BJ (cell line): ENCODE measurements around the gene RAD51B. TPM values are rescaled to one million over a fixed set of nuclear protein-coding genes. Genes with fewer than 3 reads are reported as not detected.

Source experiments
- CTCF ChIA-PET: fragments of 350-600 bp; formaldehyde crosslinking; extraction: SDS; loops from one replicate; lab custom pipeline; 2021; ENCODE audit warnings: antibody characterized with exemption, inconsistent platforms; lab: Yijun Ruan, JAX
- POLR2A ChIA-PET: fragments of 300-600 bp; sonication (Branson Sonifier 250); formaldehyde crosslinking; extraction: SDS; loops from one replicate; lab custom pipeline; 2021; ENCODE audit warnings: antibody characterized with exemption; lab: Charles Lee
- DNase-seq: peaks from one replicate; pipeline ENCODE4 v3.0.0-alpha.2; 2011; ENCODE audit warnings: low read depth
- H3K27me3 ChIP-seq: 2 replicates; pipeline ENCODE4 v1.6.0; 2011; ENCODE audit warnings: low read length; ENCODE audit not compliant: control insufficient read depth, insufficient read depth
- H3K36me3 ChIP-seq: 2 replicates; pipeline ENCODE4 v1.5.1; 2011; ENCODE audit warnings: low read length; ENCODE audit not compliant: control insufficient read depth, insufficient read depth
- H3K4me3 ChIP-seq: 2 replicates; pipeline ENCODE4 v1.5.1; 2011; ENCODE audit warnings: low read depth, mild to moderate bottlenecking, control low read depth, low read length
- polyA plus RNA-seq: library from polyadenylated mRNA; depleted of rRNA; stranded (reverse); fragments of >200 nt; gene quantifications from 2 replicates; pipeline ENCODE4 v1.2.3, GENCODE V29; 2011
- TF ChIP-seq, protein P1 (sequence below): IDR thresholded peaks from 2 replicates; pipeline ENCODE4 v1.5.1; 2011; ENCODE audit warnings: low read depth, mild to moderate bottlenecking, control low read depth, inconsistent platforms, low read length, moderate library complexity; ENCODE audit not compliant: insufficient read depth

Gene RAD51B
- polyA plus RNA-seq, 1 experiment, result 5.6 TPM

- no peaks in the 10 kb centered on the region for H3K27me3 ChIP-seq
- TF ChIP-seq, protein P1, sequence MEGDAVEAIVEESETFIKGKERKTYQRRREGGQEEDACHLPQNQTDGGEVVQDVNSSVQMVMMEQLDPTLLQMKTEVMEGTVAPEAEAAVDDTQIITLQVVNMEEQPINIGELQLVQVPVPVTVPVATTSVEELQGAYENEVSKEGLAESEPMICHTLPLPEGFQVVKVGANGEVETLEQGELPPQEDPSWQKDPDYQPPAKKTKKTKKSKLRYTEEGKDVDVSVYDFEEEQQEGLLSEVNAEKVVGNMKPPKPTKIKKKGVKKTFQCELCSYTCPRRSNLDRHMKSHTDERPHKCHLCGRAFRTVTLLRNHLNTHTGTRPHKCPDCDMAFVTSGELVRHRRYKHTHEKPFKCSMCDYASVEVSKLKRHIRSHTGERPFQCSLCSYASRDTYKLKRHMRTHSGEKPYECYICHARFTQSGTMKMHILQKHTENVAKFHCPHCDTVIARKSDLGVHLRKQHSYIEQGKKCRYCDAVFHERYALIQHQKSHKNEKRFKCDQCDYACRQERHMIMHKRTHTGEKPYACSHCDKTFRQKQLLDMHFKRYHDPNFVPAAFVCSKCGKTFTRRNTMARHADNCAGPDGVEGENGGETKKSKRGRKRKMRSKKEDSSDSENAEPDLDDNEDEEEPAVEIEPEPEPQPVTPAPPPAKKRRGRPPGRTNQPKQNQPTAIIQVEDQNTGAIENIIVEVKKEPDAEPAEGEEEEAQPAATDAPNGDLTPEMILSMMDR, result no peak
- no peak overlapping the region for H3K4me3 ChIP-seq
- CTCF ChIA-PET, result interaction anchor here (1.0 kb wide), 1 partner anchor 64 kb away, joined by 3 read pairs; no protein-coding TSS in a partner anchor
- no peak for DNase-seq
- POLR2A ChIA-PET, result interaction anchor here (0.5 kb wide), 1 partner anchor 165 kb away, joined by 3 read pairs; no protein-coding TSS in a partner anchor
- no peaks in the 10 kb centered on the region for H3K36me3 ChIP-seq
Measured at GRCh38 chr14:68638141-68638999, 818.8 kb downstream of the RAD51B start.

- no peak for DNase-seq
- ChIA-PET CTCF (interaction anchor here (0.6 to 2.4 kb wide), 3 partner anchors 11 to 159 kb away, joined by 3 to 6 read pairs (median 3); no protein-coding TSS in a partner anchor), POLR2A (no interaction called here)
- Histone ChIP-seq H3K36me3 (no peaks in the 10 kb centered on the region), H3K4me3 (no peak overlapping the region), H3K27me3 (no peaks in the 10 kb centered on the region)
- TF ChIP-seq, protein P1, result no peak
Measured at GRCh38 chr14:68639000-68639757, 819.6 kb downstream of the RAD51B start.

DNA sequence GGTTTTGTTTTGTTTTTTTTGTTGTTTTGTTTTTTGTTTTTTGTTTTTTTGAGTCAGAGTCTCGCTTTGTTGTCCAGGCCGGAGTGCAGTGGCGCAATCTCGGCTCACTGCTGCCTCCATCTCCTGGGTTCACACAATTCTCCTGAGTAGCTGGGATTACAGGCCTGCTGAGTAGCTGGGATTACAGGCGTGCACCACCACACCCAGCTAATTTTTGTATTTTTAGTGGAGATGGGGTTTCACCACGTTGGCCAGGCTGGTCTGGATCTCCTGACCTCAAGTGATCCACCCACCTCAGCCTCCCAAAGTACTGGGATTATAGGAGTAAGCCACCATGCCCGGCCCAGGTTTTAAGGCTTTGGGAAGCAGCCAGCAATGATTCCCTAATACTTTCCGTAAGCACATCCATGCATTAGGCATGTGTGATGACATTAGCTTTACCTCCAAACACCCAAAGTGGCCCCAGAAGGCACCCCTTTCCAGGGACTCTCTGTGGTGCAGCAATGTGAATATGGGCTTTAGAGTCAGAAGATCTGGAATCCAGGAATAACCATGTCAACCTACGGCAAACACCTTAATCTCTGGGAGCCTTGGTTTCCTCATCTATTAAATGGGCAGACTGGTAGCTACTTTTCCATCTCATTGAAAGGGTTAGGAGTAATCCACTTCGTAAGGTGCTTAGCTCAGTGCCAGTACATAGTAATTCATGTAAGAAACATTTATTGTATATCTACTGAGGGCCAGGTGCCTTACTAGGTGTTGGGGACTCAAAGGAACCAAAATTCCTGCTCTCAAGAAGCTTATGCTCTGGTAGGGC, 820.4 kb downstream of the RAD51B start:
- no peaks in the 10 kb centered on the region for H3K27me3 ChIP-seq
- H3K36me3 ChIP-seq, result no peaks in the 10 kb centered on the region
- no peak overlapping the region for H3K4me3 ChIP-seq
- ChIA-PET POLR2A (no interaction called here), CTCF (interaction anchor here (0.6 to 2.4 kb wide), 3 partner anchors 10 to 160 kb away, joined by 3 to 6 read pairs (median 3); no protein-coding TSS in a partner anchor)
- TF ChIP-seq, protein P1, result no peak
- no peak for DNase-seq

DNA sequence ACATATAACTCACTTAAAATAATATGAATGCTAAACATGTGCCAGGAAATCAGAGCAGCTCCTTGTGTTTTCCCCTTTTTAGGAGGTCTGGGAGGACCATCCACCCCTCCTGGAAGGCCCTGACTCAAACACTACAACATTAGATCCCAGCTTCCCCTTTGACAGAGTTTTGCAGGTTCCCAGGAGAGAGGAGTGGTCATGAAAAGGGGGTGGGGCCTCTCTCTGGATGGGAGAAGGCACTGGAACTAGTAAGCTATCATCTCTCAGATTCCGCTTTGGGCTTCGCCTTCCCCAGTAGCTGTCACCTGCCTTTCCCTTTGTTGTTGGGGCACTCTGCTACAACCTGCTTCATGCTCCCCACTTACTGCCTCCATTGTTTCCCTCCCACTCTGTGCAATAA, 824.1 kb downstream of the RAD51B start:
- POLR2A ChIA-PET, result no interaction called here
- CTCF ChIA-PET, result interaction anchor here (1.3 kb wide), 1 partner anchor 10 kb away, joined by 3 read pairs; no protein-coding TSS in a partner anchor
- TF ChIP-seq, protein P1, result no peak
- H3K27me3 ChIP-seq, result no peaks in the 10 kb centered on the region
- H3K36me3 ChIP-seq, result no peaks in the 10 kb centered on the region
- DNase-seq, result no peak
- no peak overlapping the region for H3K4me3 ChIP-seq
